Immature natural killer cell (primary cell): ENCODE results near the gene DRD4. TPM values are rescaled to one million over a fixed set of nuclear protein-coding genes. Genes with fewer than 3 reads are reported as not detected.
"Not testable (repeated sequence)": the region's sequence is repeated elsewhere in the genome, so short reads cannot be mapped to it uniquely, and the experiment has no call there.

ENCODE experiments used
- DNase-seq, 3 donors: peaks; one replicate each; pipeline ENCODE4 v3.0.0; 2022; ENCODE audit warnings: mixed read lengths in 1 of 3
- H3K27ac Mint-ChIP-seq, 6 donors: one replicate each; pipeline ENCODE4 v1.8.0; 2020; ENCODE audit warnings: mixed read lengths in 6 of 6, mild to moderate bottlenecking in 5 of 6, inconsistent platforms in 4 of 6, moderate library complexity in 3 of 6
- H3K27me3 Mint-ChIP-seq, 3 donors: one replicate each; pipeline ENCODE4 v1.8.0; 2020 to 2021; ENCODE audit warnings: low read depth in 3 of 3, mild to moderate bottlenecking in 3 of 3, mixed read lengths in 3 of 3, moderate library complexity in 3 of 3, inconsistent platforms in 1 of 3
- H3K36me3 Mint-ChIP-seq, 3 donors: one replicate each; pipeline ENCODE4 v1.8.0; 2020; ENCODE audit warnings: mixed read lengths in 3 of 3, inconsistent platforms in 2 of 3, mild to moderate bottlenecking in 2 of 3
- H3K4me1 Mint-ChIP-seq, 2 donors: one replicate each; pipeline ENCODE4 v1.8.0; 2020; ENCODE audit warnings: inconsistent platforms in 2 of 2, mild to moderate bottlenecking in 2 of 2, mixed read lengths in 2 of 2, moderate library complexity in 1 of 2
- H3K4me3 Mint-ChIP-seq, 5 donors: one replicate each; pipeline ENCODE4 v1.8.0; 2020; ENCODE audit warnings: mild to moderate bottlenecking in 5 of 5, mixed read lengths in 5 of 5, inconsistent platforms in 3 of 5, moderate library complexity in 3 of 5
- H3K9me3 Mint-ChIP-seq, 6 donors: one replicate each; pipeline ENCODE4 v1.8.0; 2020; ENCODE audit warnings: mild to moderate bottlenecking in 6 of 6, mixed read lengths in 6 of 6, inconsistent platforms in 4 of 6, moderate library complexity in 3 of 6
- polyA plus RNA-seq, 3 donors: library from polyadenylated mRNA; unstranded; fragments of 300-500 nt; fragmentation: Illumina TruSeq; gene quantifications; one replicate each; pipeline ENCODE4 v1.2.3, GENCODE V29; 2021

DRD4 gene
- polyA plus RNA-seq, 3 donors from 2014 or later: not detected

DNA sequence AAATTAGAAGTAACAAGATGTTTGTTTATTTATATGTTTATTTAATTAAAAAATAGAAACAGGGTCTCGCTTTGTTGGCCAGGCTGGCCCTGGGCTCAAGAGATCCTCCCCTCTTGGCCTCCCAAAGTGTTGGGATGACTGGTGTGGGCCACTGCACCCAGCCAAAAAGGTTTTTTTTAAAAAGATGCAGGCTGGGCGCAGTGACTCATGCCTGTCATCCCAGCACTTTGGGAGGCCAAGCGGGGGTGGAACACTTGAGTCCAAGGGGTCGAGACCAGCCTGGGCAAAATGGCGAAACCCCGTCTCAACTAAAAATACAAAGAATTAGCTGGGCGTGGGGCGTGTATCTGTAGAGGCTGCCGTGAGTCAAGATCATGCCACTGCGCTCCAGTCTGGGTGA lies 13.4 kb downstream of the DRD4 start:
- H3K9me3 Mint-ChIP-seq: no peaks in the 10 kb centered on the region
- H3K4me1 Mint-ChIP-seq: no peaks in the 10 kb centered on the region
- peaks cover 0 to 1% (median 0%) of the 10 kb centered on the region in 3 donors for H3K27me3 Mint-ChIP-seq
- H3K27ac Mint-ChIP-seq: no peak overlapping the region
- no peak for DNase-seq
- peaks cover 0 to 10% (median 0%) of the 10 kb centered on the region in 3 donors for H3K36me3 Mint-ChIP-seq
- no peak overlapping the region for H3K4me3 Mint-ChIP-seq

DNA sequence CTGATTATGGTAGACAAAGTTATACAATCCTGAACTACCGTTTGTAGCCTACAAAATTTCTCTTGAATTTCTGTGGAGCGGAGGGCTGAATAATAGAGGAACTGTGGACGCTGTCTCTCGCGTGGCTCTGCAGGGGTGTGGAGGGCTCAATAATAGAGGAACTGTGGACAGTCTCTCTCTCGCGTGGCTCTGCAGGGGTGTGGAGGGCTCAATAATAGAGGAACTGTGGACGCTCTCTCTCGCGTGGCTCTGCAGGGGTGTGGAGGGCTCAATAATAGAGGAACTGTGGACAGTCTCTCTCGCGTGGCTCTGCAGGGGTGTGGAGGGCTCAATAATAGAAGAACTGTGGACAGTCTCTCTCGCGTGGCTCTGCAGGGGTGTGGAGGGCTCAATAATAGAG lies 16.1 kb downstream of the DRD4 start:
- H3K27me3 Mint-ChIP-seq, H3K36me3 Mint-ChIP-seq, H3K4me1 Mint-ChIP-seq, DNase-seq, H3K4me3 Mint-ChIP-seq, H3K9me3 Mint-ChIP-seq, H3K27ac Mint-ChIP-seq: not testable (repeated sequence)

DNA sequence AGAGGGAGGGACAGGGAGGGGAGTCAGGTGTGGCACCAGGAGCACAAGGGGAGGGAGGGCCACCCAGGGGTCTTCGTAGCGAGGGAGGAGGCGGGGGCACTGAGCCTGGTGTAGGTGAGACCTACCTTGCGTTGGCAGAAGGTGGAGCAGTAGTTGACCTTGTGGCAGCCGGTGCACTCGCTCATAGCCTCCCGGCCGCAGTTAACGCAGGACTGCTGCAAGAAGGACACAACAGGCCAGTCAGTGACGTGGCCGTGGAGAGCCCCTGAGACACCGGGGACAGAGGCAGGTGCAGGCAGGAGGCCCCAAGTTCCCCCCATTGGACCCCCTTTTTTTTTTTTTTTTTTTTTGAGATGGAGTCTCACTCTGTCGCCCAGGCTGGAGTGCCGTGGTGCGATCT lies 16.8 kb downstream of the DRD4 start:
- DNase-seq: no peak
- H3K27me3 Mint-ChIP-seq: no peaks in the 10 kb centered on the region
- H3K4me1 Mint-ChIP-seq: no peaks in the 10 kb centered on the region
- peaks cover 0 to 6% (median 0%) of the 10 kb centered on the region in 3 donors for H3K36me3 Mint-ChIP-seq
- no peaks in the 10 kb centered on the region for H3K9me3 Mint-ChIP-seq
- no peak overlapping the region for H3K4me3 Mint-ChIP-seq
- H3K27ac Mint-ChIP-seq: no peak overlapping the region

DNA sequence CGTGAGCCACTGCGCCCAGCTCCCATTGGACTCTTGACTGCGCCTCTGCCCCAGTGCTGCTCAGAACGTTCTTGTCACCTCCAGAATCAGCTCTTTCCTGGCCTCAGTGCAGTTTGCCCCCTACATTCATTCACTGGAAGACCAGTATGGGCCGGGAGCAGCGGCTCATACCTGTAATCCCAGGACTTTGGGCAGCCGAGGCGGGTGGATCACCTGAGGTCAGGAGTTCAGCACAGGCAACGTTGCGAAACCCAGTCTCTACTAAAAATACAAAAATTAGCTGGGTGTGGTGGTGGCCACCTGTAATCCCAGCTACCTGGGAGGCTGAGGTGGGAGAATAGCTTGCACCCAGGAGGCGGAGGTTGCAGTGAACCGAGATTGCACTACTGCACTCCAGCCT lies 17.4 kb downstream of the DRD4 start:
- H3K4me3 Mint-ChIP-seq, H3K27ac Mint-ChIP-seq, H3K4me1 Mint-ChIP-seq, H3K36me3 Mint-ChIP-seq, DNase-seq, H3K27me3 Mint-ChIP-seq, H3K9me3 Mint-ChIP-seq: not testable (repeated sequence)

DNA sequence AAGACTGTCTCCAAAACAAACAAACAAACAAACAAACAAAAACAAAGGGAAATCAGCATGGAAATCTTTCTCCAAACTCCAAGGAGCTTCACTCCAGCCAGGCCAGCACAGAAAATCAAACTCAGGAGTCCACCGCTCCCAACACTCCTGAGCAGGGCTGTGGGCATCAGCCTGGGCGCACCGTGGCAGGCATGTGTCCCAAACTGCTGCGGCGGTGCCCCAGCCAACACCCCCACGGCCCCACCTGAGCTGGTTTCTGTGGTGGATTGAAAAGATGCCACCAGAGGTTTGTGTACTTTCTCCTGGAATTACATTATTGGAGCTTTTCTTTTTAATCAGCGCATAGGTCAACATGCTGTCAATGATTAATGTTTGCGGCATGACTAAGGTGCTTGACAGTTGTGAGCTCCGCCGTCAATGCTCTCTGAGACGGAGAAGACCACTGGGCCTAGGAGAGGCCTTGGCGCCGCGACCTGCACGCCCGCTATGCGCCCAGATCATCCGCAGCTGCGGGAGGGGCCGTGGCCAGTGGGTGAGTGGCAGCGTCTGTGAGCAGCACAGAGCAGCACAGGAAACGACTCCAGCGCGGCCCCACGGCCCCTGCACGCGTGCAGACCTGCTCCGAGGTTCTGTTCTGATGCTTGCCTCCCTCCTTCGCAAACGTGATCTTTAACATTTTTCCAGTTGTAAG lies 18.1 kb downstream of the DRD4 start:
- H3K27me3 Mint-ChIP-seq: no peaks in the 10 kb centered on the region
- H3K27ac Mint-ChIP-seq: no peak overlapping the region
- no peak overlapping the region for H3K4me3 Mint-ChIP-seq
- no peaks in the 10 kb centered on the region for H3K9me3 Mint-ChIP-seq
- no peak for DNase-seq
- no peaks in the 10 kb centered on the region for H3K4me1 Mint-ChIP-seq
- H3K36me3 Mint-ChIP-seq: peaks cover 0 to 6% (median 0%) of the 10 kb centered on the region in 3 donors

DNA sequence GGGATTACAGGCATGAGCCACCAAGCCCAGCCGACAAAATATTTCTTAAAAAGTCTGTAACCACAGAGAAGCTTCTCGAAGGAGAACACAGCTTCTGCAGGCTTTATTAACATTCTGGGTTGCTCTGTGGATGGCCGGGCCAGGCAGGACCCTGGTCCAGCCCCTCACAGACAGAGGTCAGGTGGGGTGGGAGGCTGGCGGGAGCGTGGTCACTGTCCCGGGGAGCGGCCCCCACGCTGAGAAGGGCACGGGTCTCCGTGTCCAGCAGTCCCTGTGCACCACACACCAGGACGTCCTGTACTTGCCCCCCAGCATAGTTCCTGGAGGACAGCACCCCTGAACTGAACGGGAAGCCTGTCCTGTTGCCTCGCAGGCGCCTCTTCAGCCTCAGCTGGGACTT lies 19.4 kb downstream of the DRD4 start:
- H3K27ac Mint-ChIP-seq: no peak overlapping the region
- no peaks in the 10 kb centered on the region for H3K27me3 Mint-ChIP-seq
- peaks cover 0 to 6% (median 0%) of the 10 kb centered on the region in 3 donors for H3K36me3 Mint-ChIP-seq
- H3K4me3 Mint-ChIP-seq: no peak overlapping the region
- no peaks in the 10 kb centered on the region for H3K4me1 Mint-ChIP-seq
- DNase-seq: no peak
- no peaks in the 10 kb centered on the region for H3K9me3 Mint-ChIP-seq

DNA sequence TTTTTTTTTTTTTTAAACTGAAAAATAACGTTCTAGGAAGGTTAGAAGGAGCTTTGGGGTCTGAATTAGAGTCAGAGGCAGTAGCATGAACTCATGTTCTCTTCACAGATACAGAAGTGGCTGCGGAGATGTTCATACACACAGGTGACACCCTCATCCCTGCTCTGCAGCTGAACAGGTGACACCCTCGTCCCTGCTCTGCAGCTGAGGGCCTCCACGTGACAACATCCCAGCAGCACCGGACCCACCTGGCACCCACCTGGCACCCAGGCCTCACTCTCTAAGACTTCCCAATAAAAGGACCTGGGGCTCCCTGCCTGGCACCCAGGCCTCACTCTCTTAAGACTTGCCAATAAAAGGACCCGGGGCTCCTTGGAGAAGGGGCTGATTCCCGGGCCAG lies 19.8 kb downstream of the DRD4 start:
- no peaks in the 10 kb centered on the region for H3K27me3 Mint-ChIP-seq
- H3K4me1 Mint-ChIP-seq: no peaks in the 10 kb centered on the region
- H3K27ac Mint-ChIP-seq: no peak overlapping the region
- H3K36me3 Mint-ChIP-seq: peaks cover 0 to 4% (median 0%) of the 10 kb centered on the region in 3 donors
- H3K9me3 Mint-ChIP-seq: no peaks in the 10 kb centered on the region
- H3K4me3 Mint-ChIP-seq: no peak overlapping the region
- no peak for DNase-seq

DNA sequence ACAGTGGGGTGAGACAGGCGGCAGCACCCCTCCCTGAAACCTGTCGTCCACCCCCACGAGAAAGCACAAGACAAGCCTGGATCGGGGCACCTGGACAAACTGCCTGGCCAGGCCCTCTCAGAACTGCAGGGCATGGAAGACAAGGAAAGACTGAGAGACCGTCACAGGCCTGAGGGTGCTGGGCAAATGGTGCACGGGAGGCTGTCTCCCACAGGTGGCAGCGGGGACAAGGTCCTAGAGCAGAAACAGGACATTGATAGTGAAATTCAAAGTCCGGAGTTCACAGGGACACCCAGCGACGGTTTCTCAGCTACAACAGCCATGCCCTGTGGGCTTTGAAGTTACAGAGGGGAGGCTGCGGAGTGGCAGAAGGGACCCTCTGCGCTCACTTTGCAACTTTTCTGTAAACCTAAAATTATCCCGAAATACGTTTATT lies 20.6 kb downstream of the DRD4 start:
- no peaks in the 10 kb centered on the region for H3K36me3 Mint-ChIP-seq
- H3K27me3 Mint-ChIP-seq: no peaks in the 10 kb centered on the region
- no peak overlapping the region for H3K27ac Mint-ChIP-seq
- no peaks in the 10 kb centered on the region for H3K9me3 Mint-ChIP-seq
- no peaks in the 10 kb centered on the region for H3K4me1 Mint-ChIP-seq
- H3K4me3 Mint-ChIP-seq: no peak overlapping the region
- no peak for DNase-seq

DNA sequence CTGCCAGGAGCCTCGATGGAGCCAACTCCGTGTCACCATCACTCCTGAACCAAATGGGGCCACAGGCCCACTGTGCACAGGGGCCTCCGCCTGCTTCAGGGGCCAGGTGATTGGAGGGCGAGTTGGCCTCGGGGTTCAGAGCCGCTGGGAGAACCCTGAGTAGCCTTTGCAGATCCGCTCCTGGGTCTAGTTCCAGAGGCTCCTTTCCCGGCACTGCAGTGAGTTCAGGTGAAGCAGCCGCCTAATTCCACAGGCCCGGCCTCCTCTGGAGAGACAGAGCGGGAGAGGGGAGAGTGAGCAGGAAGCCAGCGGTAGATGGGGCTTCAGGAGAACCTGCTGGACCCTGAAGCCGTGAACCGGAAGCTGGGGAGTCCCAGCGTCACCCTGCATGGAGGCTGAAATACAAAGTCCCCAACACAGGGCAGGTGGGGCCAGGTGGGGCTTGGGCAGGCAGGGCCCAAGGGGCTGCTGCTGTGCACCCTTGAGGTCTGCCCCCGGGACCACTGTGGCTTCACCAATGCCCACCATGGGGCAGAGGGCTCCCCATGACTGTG lies 22.5 kb downstream of the DRD4 start:
- H3K4me3 Mint-ChIP-seq: no peak overlapping the region
- DNase-seq: no peak
- no peak overlapping the region for H3K27ac Mint-ChIP-seq
- no peaks in the 10 kb centered on the region for H3K4me1 Mint-ChIP-seq
- H3K9me3 Mint-ChIP-seq: no peaks in the 10 kb centered on the region
- no peaks in the 10 kb centered on the region for H3K27me3 Mint-ChIP-seq
- no peaks in the 10 kb centered on the region for H3K36me3 Mint-ChIP-seq

DNA sequence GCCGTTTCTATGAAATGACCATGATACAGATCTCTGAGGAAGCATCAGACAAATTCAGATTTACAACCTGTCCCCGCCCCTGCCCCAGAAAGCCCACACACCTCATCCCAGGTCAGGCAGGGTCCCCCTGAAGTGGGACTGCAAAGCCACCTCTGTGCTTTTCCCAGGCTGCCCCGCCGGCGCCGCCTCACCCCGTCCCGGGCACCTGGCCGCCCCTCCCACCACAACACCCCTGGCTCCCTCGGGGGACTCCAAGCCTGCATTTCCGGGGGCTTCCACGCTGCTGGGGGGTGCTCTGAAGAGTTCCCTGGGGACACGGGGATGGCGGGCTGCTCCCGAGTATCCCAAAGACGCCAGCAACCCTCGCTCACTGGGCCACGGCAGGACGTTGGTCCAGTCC lies 23.2 kb downstream of the DRD4 start:
- Mint-ChIP-seq H3K27me3 (no peaks in the 10 kb centered on the region), H3K9me3 (no peaks in the 10 kb centered on the region), H3K36me3 (no peaks in the 10 kb centered on the region), H3K27ac (no peak overlapping the region), H3K4me3 (no peak overlapping the region), H3K4me1 (no peaks in the 10 kb centered on the region)
- DNase-seq: no peak

DNA sequence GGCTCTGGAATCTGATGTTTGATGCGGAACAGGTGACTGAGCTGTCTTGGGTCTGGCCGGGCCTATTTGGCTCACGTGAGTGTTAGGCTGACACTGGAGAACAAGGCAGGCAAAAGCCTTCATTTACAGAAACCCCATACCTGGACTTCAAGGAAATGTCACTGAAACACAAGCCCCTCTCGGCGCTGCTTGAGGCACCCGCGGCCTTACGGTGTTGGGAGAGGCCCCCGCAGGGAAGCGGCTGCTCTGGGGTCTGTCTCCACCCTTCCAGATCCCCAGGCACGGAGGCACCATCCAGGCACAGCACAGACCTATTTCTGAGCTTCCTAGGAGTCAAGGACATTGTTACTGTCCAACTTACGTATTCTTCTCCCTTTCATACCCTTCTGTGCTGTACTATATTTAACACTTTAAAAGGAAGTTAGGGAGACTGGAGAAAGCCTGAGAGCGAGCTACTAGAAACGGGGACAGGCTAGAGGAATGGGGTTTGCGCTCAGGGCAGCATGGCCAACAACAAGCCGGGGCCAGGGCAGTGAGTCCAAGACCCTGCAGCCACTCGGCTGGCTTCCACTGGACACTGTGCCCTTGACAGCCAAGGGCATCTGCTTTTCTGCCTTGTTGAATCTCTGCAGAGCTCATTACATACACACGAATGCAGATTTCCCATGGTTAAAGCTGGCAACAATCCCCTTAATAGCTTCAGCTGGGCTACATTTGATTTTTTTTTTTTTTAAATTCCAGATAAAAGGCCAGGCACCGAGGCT lies 23.8 kb downstream of the DRD4 start:
- Mint-ChIP-seq H3K27ac (no peak overlapping the region), H3K27me3 (peaks cover 0 to 2% (median 0%) of the 10 kb centered on the region in 3 donors)

DNA sequence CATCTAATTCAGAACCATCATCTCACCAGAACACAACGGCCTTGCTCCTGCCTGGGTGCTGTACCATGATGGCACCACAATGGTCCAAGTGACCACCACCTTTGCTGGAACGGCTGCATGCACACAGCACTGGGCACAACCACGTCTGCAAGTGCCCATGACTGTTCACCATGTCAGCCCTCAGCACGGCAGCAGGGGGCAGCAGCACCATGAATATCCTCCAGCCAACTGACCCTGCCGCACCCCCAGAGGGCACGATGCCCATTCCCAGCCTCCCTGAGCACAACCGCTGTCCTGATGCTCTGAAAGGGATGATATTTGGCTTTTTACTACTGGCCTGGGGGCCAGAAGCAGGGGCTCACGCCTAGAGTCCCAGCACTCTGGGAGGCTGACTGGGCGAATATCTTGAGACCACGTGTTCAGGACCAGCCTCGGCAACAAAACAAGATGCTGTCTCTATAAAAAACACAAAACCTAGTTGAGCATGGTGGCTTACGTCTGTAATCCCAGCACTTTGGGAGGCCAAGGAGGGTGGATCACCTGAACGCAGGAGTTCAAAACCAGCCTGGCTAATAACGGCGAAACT lies 25.7 kb downstream of the DRD4 start:
- Mint-ChIP-seq H3K27me3 (peaks cover 0 to 2% (median 0%) of the 10 kb centered on the region in 3 donors), H3K4me3 (no peak overlapping the region), H3K4me1 (no peaks in the 10 kb centered on the region), H3K9me3 (no peaks in the 10 kb centered on the region), H3K27ac (no peak overlapping the region), H3K36me3 (peaks cover 0 to 7% (median 0%) of the 10 kb centered on the region in 3 donors)
- DNase-seq: peak; percentile 36 to 41 (median 37)

More for the DNA sequence above, 23.8 kb downstream of the DRD4 start:
- Mint-ChIP-seq H3K36me3 (peaks cover 0 to 2% (median 0%) of the 10 kb centered on the region in 3 donors), H3K4me3 (no peak overlapping the region), H3K4me1 (no peaks in the 10 kb centered on the region), H3K9me3 (no peaks in the 10 kb centered on the region)
- DNase-seq: no peak

DNA sequence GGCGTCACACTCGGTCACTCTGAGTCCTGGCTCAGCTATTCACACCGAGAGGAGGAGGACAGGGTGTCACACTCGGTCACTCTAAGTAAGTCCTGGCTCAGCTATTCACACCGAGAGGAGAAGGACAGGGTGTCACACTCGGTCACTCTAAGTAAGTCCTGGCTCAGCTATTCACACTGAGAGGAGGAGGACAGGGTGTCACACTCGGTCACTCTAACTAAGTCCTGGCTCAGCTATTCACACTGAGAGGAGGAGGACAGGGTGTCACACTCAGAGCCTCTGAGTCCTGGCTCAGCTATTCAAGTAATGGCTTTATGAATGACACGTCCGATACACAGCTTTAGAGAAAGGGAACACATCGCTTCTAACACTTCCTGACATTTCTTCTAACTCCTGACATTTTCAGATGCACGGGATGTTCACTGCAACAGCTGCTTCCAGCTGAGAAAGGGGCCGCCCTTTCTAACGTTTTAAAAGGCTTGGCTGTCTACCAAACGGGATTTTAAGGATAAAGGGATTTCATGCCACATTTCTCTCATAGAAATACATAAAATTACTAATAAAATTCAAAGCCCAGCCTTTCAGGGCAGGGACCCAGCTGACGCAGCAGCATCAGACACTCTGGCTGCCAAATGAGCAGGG lies 28.1 kb downstream of the DRD4 start:
- H3K27me3 Mint-ChIP-seq: peaks cover 0 to 2% (median 0%) of the 10 kb centered on the region in 3 donors
- H3K27ac Mint-ChIP-seq: no peak overlapping the region
- H3K4me1 Mint-ChIP-seq: no peaks in the 10 kb centered on the region
- H3K4me3 Mint-ChIP-seq: no peak overlapping the region
- no peaks in the 10 kb centered on the region for H3K9me3 Mint-ChIP-seq
- no peak for DNase-seq
- H3K36me3 Mint-ChIP-seq: peaks cover 0 to 7% (median 0%) of the 10 kb centered on the region in 3 donors
